ENCODE data around the gene RNF145. TPM values are rescaled to one million over a fixed set of nuclear protein-coding genes. Genes with fewer than 3 reads are reported as not detected.
"Not testable (repeated sequence)": the region's sequence is repeated elsewhere in the genome, so short reads cannot be mapped to it uniquely, and the experiment has no call there.

RNF145 gene
- total and polyA plus RNA-seq, 8 donors = 116 to 216 (median 149) TPM

DNA sequence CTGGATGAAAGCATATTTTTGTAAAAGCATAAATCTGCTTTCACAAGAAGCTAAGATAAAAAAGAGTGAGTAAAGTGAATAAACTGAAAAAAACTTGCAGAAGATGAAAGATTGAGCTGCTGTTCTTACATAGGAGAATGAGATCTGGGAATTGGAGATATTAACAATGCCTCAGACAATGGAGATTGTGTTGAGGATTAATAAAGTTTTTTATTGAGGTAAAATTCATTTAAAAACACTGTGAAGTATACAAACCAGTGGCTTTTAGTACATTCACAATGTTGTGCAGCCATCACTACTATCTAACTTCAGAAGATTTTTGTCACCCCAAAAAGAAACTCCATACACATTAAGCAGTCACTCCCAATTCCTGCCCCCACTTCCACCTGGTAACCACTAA lies 34.0 kb upstream of the RNF145 start:
- ATAC-seq (no peak), DNase-seq (no peak)
- Histone ChIP-seq H3K36me3 (no peaks in the 10 kb centered on the region), H3K9me3 (no peaks in the 10 kb centered on the region), H3K27ac (no peak overlapping the region), H3K4me1 (peaks cover 0 to 13% of the 10 kb centered on the region in 2 donors), H3K4me3 (no peak overlapping the region), H3K27me3 (no peaks in the 10 kb centered on the region)
- intact Hi-C loops (cut with DNase I) = no loop called here
- TF ChIP-seq, protein P1, sequence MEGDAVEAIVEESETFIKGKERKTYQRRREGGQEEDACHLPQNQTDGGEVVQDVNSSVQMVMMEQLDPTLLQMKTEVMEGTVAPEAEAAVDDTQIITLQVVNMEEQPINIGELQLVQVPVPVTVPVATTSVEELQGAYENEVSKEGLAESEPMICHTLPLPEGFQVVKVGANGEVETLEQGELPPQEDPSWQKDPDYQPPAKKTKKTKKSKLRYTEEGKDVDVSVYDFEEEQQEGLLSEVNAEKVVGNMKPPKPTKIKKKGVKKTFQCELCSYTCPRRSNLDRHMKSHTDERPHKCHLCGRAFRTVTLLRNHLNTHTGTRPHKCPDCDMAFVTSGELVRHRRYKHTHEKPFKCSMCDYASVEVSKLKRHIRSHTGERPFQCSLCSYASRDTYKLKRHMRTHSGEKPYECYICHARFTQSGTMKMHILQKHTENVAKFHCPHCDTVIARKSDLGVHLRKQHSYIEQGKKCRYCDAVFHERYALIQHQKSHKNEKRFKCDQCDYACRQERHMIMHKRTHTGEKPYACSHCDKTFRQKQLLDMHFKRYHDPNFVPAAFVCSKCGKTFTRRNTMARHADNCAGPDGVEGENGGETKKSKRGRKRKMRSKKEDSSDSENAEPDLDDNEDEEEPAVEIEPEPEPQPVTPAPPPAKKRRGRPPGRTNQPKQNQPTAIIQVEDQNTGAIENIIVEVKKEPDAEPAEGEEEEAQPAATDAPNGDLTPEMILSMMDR (IDR thresholded peaks at IDR 0.05) = no peak

DNA sequence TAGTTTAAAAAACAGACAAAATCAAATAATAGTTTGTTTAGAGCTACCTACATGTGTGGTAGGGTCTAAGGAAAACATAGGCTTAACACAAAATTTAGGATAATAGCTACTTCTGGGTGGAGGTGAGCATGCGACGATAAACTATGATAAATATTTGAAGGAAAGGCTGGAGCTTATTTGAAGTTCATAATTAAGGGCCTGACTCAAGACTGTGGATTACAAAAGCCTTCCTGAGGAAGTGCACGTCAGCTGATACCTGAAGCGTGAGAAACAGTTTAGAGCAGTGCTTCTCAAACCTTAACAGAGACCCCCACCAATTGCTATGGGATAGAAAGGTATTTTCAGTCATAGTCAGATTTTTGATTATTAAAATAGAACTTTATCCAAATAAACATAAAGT lies 33.3 kb upstream of the RNF145 start:
- H3K27ac ChIP-seq = peak overlapping the region in 1 of 2 donors; percentile 13
- ATAC-seq = peak; percentile 83
- no peak for DNase-seq
- H3K27me3 ChIP-seq = no peaks in the 10 kb centered on the region
- TF ChIP-seq, protein P1 (IDR thresholded peaks at IDR 0.05) = no peak
- intact Hi-C loops (cut with DNase I) = no loop called here
- H3K4me3 ChIP-seq = no peak overlapping the region
- H3K36me3 ChIP-seq = no peaks in the 10 kb centered on the region
- H3K4me1 ChIP-seq = peaks cover 0 to 13% of the 10 kb centered on the region in 2 donors
- H3K9me3 ChIP-seq = no peaks in the 10 kb centered on the region

DNA sequence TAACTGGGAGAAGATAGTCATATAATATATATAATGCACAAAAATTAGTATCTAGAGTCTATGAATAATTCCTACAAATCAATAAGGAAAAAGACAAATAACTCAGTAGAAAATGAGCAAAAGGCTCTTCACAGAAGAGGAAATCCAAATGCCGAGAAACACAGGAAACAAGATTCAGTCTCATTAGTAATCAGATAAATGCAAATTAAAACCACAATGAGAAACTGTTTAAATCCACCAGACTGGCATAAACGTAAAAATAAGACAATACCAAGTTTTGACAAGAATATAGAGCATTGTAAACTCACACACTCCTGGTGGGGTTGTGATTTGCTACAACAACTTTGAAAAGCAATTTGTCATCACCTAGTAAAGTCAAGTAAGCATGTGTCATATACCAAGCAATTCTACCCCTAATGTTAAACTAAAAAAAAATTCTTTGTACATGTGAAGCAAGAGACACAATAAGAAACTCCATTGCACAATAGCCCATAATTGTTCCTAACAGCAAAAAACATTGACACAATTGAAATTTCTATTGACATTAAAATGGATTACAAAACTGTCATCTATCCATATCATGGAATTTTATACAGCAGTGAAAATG lies 32.7 kb upstream of the RNF145 start:
- Histone ChIP-seq H3K27ac (peak overlapping the region in 1 of 2 donors; percentile 13), H3K27me3 (no peaks in the 10 kb centered on the region), H3K9me3 (no peaks in the 10 kb centered on the region), H3K4me3 (no peak overlapping the region), H3K4me1 (peaks cover 0 to 13% of the 10 kb centered on the region in 2 donors), H3K36me3 (no peaks in the 10 kb centered on the region)
- TF ChIP-seq, protein P1 (IDR thresholded peaks at IDR 0.05) = no peak
- no peak for ATAC-seq
- no peak for DNase-seq
- intact Hi-C loops (cut with DNase I) = no loop called here

DNA sequence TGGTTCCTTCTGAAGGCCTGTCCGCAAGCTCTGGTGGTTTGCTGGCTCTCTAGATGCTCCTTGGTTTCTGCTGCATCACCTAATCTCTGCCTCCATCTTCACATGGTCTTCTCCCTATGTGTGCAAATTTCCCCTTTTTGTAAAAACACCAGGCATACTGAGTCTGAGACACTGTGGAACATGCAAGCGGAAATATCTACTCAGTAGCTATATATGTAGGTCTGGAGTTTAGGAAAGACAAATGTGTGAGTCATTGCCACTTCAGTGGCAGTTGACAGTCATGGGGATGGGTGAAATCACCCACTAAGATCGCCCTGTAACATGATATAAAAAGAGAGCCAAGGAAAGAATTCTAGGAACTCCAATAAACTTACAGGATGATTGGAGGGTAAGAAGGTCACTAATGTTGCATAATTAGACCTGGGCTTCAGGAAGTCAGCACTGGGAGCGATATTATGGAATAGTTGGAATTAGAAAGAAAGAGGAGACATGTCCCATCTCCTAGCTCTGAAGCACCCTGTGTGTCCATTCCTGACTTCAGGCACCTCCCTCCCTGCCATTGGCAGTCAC lies 31.0 kb upstream of the RNF145 start:
- Histone ChIP-seq H3K36me3 (no peaks in the 10 kb centered on the region), H3K4me3 (no peak overlapping the region), H3K27ac (no peak overlapping the region), H3K27me3 (no peaks in the 10 kb centered on the region), H3K4me1 (peaks cover 0 to 13% of the 10 kb centered on the region in 2 donors), H3K9me3 (no peaks in the 10 kb centered on the region)
- no peak for DNase-seq
- intact Hi-C loops (cut with DNase I) = no loop called here
- TF ChIP-seq, protein P1 (IDR thresholded peaks at IDR 0.05) = no peak
- ATAC-seq = peak; percentile 80

DNA sequence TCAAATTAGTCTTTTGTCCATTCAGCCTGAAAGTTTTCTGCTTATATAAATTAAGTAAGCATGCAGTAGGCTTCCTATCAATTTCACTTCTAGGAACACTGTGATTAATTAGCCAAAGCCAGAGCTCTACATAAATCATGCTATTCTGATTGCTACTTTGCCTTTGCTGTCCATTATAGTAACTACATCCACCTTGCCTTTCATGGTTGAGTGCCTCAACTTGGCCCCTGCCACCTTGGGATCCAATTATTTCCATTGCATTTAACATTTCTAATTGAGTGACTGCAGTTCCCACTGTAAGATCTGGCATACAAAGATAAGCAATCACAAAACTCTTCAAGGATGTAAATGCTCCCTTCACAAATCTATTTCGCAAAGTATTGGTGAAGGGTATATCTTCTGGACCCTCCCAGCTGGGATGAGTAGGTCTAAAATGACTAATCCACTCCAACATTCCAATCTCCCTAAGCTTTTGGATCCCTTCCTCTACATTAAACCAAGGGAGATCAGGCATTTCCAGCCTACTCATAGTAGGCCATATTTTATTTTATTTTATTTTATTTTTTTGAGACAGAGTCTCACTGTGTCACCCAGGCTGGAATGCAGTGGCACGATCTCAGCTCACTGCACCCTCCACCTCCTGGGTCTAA lies 26.6 kb upstream of the RNF145 start:
- H3K27ac ChIP-seq; H3K4me1 ChIP-seq; intact Hi-C loops (cut with DNase I); ATAC-seq; H3K36me3 ChIP-seq; H3K27me3 ChIP-seq; DNase-seq; H3K9me3 ChIP-seq; H3K4me3 ChIP-seq: not testable (repeated sequence)
